Ammon's horn (tissue), 1 donor: ENCODE data around the gene ZNF662.
A peak's percentile ranks its signal among the peaks of the same experiment; 100 is the strongest.
"Not testable (repeated sequence)": the region's sequence is repeated elsewhere in the genome, so short reads cannot be mapped to it uniquely, and the experiment has no call there.

Source experiments
- DNase-seq: peaks from one replicate; pipeline ENCODE4 v3.0.0-alpha.2; 2016; ENCODE audit warnings: low spot score

The ZNF662 gene

DNA sequence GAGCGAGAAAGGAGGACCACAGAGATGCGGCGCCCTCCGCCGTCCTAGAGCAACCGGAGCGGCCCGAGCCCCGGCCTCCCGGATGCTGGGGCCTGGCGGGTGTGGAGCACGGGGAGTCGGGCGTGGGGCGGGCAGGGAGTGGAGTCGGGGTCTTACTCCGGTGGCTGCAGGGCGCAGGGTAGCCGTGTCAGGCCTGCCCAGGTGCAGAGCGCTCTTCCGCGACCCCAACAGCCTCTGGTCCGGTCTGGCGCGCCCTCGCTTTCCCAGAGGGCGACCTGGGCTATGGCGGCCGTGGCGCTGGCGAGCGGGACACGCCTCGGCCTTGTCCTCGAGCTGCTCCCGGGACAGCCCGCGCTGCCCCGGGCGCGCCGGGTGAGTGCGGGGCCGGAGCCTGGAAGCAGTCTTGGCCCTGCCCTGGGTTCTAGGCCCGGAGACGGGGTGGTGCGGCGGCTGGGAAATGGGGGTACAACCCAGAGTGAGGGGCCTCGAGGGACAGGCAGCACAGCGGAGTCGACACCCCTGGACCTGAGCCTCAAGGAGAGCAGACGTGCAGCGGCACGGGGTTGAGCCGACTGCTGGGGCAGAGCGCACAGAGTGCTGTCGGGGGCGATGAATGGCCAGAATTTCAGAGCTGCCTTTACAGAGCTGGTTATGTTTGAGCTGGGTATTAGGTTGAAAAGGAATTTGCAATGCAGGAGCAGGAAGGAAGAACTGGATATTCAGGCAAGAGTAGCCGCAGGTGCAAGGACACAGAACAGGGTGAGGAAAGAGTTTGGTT lies at the start of gene ZNF662:
Gene ZNF662 (plus strand): TSS at position 73 of the 778 bp plus-strand sequence. CDS start 1,973 bp downstream, outside the sequence.
- DNase-seq = peak; percentile 63

DNA sequence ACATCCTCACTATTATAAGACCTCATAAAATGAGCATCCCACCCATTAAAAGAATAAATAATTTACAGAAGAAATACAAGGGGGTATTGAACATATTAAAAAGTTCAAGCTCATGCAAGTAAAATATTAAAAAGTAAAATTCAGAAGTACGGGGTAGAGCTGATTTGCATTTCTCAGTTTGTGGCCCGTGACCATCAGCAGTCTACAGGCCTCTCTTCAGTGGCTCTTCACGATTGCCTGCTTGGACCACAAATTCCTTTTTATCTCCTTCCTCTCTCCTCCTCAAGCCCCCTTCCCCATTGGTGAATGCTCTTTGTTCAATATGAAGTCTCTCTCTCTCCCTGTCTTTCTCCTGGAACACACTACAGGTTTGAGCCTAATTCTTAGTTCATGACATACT lies 49.4 kb upstream of the ZNF662 start:
- no peak for DNase-seq

DNA sequence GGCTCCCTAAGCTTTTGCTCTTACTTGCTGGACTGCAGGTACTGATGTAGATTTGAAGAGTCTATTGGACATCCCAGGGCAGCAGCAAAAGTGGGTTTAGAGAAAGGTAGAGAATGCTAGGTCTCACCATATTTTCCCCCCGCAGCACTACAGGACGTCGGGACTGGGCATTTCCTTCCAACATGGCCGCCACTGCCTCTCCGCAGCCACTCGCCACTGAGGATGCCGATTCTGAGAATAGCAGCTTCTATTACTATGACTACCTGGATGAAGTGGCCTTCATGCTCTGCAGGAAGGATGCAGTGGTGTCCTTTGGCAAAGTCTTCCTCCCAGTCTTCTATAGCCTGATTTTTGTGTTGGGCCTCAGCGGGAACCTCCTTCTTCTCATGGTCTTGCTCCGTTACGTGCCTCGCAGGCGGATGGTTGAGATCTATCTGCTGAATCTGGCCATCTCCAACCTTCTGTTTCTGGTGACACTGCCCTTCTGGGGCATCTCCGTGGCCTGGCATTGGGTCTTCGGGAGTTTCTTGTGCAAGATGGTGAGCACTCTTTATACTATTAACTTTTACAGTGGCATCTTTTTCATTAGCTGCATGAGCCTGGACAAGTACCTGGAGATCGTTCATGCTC lies 41.5 kb upstream of the ZNF662 start:
- DNase-seq = no peak

DNA sequence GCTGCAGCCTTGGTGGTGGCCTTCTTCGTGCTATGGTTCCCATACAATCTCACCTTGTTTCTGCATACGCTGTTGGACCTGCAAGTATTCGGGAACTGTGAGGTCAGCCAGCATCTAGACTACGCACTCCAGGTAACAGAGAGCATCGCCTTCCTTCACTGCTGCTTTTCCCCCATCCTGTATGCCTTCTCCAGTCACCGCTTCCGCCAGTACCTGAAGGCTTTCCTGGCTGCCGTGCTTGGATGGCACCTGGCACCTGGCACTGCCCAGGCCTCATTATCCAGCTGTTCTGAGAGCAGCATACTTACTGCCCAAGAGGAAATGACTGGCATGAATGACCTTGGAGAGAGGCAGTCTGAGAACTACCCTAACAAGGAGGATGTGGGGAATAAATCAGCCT lies 40.7 kb upstream of the ZNF662 start:
- DNase-seq = no peak

DNA sequence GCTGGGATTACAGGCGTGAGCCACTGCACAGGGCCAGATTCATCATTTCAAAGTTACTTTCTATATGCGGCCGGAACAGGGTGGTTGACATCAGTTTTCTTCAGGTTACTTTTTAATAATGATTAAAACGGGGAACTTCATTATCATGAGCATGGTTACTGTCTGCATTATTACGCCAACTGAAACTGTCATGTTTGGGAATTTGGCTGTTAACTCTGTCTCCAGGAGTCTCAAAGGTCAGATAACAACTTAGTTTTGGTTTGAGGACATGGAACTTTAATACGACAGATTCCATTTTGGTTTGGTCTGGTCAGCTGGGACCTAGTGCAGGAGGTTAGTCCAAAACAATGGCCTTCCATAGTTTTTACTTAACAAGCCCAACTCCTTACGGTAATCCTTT lies 38.8 kb upstream of the ZNF662 start:
- no peak for DNase-seq

DNA sequence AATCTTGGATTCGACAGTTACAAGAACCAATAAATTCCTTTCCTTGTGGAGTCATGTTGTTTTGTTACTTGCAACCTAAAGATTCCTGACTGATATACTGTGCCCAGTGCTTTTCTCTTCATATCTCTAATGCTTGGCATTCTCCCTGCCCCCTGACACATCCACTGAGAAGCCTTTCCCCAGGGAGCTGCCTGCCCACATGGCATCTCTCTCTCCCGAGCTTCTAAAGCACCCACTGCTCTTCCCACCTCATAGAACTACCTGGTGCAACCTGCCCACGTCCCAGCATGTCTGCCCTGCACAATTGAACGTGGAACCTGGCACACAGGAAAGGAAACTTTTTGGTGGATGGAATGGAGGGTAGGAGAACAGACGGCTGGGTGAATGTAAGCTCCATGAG lies 37.1 kb upstream of the ZNF662 start:
- no peak for DNase-seq

DNA sequence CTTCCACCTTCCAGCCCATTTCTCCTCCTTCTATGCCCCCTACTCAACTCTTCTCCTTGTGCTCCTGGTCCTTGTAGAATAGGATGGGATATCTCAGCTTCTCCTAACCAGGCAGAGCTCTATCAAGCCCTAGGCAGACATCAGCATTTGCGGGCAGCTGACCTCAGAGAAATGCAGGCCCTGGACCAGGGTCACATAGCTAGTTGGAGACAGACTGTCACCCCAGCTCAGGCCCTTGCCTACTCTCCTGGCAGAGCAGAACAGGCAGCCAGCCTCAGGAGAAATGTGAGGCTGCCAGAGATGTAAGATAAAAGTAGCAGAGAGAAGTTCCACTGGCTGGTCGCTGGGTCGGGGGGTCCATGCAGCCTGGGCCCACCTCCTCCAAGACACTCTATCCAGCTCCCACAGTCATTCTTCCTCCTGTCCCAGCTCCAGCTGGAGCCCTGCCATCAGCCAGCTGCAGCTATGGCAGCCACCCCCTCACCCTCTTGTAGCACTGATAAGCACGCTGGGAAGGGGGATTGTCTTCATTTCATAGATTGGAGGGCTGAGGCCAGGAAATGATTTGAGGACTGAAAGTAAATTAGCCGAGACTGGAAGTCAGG lies 34.2 kb upstream of the ZNF662 start:
- DNase-seq = peak; percentile 49

DNA sequence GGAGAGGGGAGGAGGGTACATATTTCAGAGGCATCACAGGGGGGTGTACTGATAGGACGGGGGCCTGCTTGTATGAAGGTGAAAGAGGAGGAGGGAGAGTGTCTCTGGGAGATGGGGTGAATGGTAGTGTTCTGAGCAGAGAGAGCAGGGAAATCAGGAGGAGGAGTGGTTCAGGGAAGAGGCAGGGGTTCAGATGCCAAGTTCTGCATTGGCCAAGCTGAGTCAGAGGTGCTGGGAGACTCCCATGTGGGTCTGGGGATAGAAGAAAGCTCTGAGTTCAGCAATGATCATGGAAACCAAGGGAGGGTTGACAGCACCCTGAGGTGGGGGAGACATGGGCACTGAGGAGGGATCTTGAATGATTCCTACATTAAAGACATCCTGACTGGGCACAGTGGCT lies 33.2 kb upstream of the ZNF662 start:
- no peak for DNase-seq

DNA sequence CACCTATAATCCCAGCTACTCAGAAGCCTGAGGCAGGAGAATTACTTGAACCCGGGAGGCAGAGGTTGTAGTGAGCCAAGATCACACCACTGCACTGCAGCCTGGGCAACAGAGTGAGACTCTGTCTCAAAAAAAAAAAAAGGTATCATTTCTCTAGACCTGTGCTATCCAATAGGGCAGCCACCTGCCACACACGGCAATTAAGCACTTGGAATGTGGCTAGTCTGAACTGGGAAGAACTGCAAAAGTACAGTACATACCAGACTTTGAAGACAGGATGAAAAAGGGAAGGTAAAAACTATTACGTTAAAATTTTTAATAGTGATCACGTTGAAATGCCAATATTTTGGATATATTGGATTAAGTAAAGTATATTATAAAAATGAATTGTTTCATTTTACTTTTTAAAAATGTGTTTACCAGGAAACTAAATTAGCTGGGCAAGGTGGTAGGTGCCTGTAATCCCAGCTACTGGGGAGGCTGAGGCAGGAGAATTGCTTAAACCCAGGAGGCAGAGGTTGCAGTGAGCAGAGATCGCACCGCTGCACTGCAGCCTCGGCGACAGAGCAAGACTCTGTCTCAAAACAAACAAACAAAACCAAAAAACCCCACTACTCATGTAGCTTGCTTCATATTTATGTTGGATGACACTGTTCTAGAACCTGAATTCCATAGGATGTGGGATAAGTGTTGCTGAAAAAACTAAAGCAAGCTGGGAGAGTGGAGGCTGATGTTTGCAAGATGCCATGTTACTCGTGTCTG lies 32.5 kb upstream of the ZNF662 start:
- DNase-seq = no peak

DNA sequence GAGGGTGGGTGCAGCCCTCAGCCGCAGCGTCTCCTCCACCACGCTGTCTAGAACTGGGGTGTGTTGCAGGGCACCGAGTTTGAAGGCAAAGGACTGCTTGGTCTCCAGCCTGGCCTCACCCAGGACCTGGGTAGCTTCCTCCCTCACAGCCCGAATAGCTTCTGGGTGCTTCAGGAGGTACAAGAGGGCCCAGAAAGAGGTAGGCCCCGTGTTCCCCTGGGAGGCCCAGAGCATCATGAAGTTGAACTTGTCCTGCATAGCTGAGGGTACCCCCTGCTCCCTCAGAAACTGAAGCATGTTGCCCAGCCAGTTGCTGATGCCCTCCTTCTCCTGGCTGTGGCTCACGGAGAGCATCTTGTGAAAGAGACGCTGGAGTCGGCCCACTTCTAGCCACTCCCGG lies 31.2 kb upstream of the ZNF662 start:
- no peak for DNase-seq

DNA sequence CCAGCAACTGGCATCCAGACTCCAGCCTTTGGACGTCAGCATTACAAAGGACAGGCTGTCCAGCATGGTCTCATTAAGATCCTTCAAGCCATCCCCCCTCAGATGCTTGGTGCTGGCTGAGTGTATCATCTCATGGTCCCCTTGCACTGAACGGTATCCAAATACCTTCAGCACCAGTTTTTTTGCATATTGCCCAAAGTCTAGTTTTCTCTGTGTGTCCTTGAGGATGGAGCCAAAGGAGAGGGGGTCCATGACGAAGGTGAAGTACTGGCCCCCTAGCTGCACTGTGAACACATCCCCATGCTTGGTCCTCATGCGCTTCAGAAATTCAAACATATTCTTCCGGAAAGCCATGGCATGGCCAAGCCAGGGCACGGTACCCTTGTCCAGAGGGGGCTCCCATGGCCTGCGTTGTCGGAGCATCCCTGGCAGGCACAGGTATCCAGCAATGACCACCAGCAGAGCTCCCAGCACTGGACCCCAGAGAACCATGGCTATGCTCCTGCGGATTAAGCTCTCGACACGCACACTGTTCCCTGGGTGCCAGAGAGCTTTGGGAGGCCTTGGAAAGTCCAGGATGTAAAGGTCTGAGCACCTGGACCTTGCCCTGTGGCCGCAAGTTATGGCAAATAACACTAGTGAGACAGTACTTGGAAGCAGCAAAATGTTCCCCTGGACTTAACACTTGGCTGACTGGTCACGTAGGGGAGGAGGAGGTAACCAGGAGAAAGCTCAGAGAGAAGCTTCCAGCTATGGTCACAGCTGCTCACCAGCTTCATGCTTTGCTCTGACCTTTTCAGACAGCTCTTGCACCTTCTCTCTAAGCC lies 30.4 kb upstream of the ZNF662 start, which contains the start of gene CYP8B1:
Gene CYP8B1 (minus strand): TSS at position 555 of the 827 bp plus-strand sequence. CDS start 63 bp downstream, at position 492.
- no peak for DNase-seq

DNA sequence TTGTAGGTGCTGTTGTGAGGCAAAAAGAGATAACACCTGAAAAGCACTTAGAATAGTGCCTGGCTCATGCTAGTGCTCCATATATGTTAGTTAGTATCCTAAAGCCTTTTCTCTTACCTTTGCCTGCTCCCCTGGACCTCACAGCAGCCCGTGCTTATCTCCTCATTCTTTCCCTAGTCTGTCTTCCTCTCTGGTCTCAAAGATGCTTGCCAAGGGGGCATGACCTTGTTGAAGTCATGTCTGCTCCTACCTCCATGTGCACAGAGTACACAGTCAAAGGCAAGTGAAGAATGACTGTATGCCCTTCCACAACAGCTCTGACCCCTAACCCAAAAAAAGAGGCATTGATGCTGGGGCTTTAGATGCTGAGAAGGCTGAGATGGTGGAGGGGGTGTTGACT lies 29.5 kb upstream of the ZNF662 start:
- no peak for DNase-seq

DNA sequence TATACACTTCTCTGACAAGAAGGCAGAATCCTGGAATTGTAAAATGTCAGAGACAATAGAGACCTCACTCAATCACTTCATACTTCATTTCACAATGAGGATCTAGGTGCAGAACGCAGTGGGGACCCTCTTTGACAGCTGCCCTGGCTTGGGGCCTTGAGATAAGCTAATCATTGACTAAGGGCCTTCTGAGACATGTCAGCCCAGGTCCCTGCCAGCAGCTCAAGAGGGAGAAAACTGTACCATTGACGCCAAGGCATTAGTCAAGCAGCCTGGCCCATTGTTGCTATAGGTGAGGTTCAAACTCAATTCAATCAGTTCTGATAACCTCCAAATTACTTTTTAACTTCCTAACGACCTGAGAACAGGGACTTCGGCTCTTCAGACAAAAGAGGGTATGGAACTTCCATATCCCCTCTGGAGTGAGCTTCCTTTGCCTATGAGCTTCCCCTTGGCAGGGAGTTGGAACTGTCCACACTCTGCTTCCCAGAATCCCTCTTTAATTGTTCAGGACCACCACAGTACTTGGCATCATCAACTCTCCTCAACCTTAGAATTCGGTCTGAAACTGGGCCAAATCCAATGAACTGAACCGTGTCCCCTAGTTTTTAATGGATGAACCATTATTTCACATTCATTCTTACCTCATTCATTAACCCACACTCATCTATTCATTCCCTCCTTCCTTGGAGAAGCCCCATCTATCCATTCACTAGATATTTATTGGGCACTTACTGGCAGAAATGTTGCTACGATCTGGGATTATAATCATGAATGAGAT lies 28.8 kb upstream of the ZNF662 start:
- DNase-seq = no peak

DNA sequence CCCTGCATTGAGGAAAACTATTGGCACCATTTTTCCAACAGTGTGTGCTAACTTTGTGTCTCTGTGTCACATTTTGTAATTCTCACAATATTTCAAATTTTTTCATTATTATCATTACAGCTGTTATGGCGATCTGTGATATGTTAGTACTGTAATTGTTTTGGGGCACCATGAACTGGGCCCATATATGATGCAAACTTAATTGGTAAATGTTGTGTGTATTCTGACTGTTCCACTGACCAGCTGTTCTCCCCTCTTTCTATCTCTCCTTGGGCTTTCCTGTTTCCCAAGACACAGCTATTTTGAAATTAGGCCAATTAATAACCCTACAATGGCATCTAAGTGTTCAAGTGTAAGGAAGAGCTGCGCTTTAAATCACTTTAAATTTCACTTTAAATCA lies 28.1 kb upstream of the ZNF662 start:
- no peak for DNase-seq

DNA sequence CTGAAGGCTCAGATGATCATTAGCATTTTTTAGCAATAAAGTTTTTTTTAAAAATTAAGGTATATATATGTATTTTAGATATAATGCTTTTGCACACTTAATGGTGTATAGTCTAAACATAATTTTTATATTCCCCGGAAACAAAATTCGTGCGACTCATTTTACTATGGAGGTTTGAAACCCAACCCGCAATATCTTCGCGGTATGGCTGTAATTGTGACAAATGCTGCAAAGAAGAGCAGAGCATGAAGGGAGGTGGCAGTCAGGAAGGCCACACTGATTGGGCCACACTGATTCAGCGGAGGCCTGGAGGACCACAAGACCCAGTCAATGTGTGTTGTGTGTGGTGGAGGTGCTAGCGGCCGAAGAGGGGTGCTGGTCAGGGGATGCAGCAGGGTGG lies 25.8 kb upstream of the ZNF662 start:
- no peak for DNase-seq

DNA sequence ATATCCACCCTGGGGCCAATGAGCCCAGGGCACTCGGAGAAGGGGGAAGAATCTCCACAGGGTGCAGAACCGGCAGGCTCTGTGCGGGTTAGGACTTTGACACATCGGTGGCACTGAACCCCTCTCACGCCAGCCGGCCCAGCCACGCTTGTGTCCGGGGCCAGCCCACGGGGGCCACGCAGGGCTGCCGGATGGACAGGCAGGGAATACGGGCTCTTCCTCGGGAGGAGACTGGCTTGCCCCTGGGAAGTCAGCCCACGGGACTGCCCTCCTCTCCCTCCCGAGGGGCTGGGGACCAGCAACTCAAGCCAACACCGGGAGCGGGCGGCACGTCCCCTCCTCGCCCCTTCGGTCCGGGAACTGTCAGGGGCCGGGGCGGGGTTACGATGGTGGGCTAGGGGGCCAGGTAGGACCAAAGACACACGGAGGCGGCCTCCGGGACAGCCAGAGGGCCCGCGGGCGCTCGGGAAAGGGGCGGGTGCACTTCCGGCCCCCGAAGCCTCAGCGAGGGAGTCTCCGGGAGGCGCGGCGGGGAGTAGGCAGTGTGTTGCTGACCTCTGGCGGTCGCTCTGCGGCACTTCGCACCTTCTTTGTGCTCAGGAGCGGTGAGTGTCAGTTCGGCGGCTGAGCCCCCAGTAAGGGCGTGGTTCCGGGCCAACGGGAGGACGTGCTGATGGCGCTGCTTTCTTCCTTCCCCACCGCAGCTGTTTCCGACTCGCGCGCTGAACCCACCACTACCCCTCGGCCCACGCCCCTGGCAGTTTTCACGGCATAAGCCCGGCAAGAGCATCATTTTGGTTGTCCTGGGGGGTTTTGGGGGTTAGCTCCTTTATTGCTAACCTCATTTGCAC lies 25.1 kb upstream of the ZNF662 start:
- DNase-seq = peak; percentile 92

DNA sequence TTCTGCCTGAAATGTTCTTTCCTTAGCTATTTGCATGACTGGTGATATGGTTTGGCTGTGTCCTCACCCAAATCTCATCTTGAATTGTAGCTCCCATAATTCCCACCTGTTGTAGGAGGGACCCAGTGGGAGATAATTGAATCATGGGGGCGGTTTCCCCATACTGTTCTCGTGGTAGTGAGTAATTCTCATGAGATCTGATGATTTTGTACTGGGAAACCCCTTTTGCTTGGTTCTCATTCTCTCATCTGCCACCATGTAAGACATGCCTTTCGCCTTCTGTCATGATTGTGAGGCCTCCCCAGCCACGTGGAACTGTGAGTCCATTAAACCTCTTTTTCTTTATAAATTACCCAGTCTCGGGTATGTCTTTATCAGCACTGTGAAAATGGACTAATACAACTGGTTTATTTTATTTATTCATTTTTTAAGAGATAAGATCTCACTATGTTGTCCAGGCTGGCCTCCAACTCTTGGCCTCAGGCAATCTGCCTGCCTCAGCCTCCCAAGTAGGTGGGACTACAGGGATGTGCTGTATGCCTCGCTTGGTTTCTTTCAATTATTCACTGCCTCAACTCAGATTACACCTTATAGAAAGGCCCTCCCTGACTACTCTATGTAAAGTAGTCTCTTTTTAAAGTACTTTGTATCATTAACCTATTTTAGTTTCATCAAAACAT lies 22.6 kb upstream of the ZNF662 start:
- DNase-seq = not testable (repeated sequence)

DNA sequence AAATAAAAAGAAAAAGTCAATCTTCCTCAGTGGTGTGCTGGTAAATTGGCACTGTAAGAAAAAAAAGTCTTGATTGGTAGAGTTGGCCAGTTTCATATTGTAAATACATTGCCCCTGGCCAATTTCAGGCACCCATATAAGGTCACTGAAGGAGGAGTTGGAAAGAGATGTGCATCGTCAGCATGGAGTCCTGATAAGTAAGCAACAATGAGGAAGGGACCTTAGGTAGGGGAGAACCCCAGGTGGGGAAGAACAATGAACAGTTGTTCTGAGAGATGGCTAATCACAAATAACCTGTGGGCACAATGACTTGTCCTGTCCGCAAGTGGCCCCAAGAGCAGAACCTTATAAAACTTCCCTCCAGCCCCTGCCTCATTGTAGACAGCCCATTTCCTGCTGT lies 21.6 kb upstream of the ZNF662 start:
- no peak for DNase-seq

DNA sequence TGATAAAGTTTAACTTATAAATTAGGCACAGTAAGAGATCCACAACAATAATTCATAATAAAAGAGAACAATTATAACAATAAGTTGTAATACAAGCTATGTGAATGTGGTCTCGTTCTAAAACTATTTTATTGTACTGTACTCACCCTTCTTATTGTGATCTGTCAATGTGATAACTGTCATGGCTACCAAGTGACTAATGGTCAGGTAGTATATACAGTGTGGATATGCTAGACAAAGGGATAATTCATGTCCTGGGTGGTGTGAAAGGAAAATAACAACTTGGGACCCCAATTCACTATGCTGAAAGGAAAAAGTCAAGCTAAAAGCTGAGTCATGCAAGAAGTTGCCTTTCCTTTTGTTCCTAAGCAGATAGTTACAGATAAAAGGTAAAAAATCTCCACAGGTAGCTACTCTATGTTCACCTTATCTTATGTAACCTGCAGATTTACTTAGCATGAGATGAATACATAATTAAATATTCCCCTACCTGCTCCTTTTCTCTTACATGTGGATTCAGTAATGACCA lies 19.6 kb upstream of the ZNF662 start:
- no peak for DNase-seq
